ENCODE measurements around the gene SYTL2. TPM values are rescaled to one million over a fixed set of nuclear protein-coding genes. Genes with fewer than 3 reads are reported as not detected.

SYTL2 gene
- total and polyA plus RNA-seq, 9 donors, result 4.2 to 26.1 (median 8.2) TPM

DNA sequence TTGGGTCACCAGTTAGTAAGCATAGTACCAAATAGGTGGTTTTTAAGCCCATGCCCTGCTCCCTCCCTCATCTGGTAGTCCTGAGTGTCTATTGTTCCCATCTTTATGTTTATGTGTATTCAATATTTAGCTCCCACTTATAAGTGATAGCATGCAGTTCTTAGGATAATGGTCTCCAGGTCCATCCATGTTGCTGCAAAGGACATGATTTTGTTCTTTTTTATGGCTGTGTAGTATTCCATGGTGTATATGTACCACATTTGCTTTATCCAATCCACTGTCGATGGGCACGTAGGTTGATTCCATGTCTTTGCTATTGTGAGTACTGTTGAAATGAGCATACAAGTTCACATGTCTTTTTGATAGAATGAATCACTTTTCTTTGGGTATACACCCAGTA, 18.2 kb upstream of the SYTL2 start:
- Histone ChIP-seq H3K27ac (no peak overlapping the region), H3K4me1 (ENCODE audit: insufficient read depth) (peaks cover 11% of the 10 kb centered on the region), H3K4me3 (no peak overlapping the region), H3K36me3 (no peaks in the 10 kb centered on the region), H3K9me3 (no peaks in the 10 kb centered on the region), H3K27me3 (no peaks in the 10 kb centered on the region)
- WGBS, 3 donors, result 98 to 99% (median 98%) methylated on average over 2 of the region's 2 CpGs
- intact Hi-C loops (cut with DNase I), result no loop called here
- no peak for TF ChIP-seq POLR2A (IDR thresholded peaks at IDR 0.05)
- TF ChIP-seq, protein P1, sequence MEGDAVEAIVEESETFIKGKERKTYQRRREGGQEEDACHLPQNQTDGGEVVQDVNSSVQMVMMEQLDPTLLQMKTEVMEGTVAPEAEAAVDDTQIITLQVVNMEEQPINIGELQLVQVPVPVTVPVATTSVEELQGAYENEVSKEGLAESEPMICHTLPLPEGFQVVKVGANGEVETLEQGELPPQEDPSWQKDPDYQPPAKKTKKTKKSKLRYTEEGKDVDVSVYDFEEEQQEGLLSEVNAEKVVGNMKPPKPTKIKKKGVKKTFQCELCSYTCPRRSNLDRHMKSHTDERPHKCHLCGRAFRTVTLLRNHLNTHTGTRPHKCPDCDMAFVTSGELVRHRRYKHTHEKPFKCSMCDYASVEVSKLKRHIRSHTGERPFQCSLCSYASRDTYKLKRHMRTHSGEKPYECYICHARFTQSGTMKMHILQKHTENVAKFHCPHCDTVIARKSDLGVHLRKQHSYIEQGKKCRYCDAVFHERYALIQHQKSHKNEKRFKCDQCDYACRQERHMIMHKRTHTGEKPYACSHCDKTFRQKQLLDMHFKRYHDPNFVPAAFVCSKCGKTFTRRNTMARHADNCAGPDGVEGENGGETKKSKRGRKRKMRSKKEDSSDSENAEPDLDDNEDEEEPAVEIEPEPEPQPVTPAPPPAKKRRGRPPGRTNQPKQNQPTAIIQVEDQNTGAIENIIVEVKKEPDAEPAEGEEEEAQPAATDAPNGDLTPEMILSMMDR (IDR thresholded peaks at IDR 0.05), result no peak
- no peak for TF ChIP-seq EP300 (IDR thresholded peaks at IDR 0.05)
- DNase-seq, result no peak

DNA sequence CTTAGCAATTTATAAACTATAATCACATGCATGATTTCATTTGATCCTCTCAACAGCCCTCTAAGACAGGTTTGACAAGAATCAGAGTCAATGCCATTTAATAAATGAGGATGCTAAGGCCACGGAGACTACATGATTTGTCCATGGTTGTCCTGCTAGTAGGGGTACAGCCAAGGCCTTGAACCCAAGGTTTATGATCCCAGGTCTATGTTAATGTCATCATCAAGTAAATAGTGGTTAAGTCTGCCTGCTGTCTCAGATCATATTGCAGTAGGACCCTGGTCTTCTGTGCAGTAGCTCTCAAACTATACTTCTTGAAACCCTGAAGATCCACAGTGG, 17.7 kb upstream of the SYTL2 start:
- no peak for DNase-seq
- Histone ChIP-seq H3K4me1 (ENCODE audit: insufficient read depth) (peaks cover 11% of the 10 kb centered on the region), H3K36me3 (no peaks in the 10 kb centered on the region), H3K9me3 (no peaks in the 10 kb centered on the region), H3K27me3 (no peaks in the 10 kb centered on the region), H3K27ac (no peak overlapping the region), H3K4me3 (no peak overlapping the region)
- WGBS, 3 donors, result 45 to 51% (median 46%) methylated on average over 1 of the region's 1 CpG
- intact Hi-C loops (cut with DNase I), result no loop called here
- TF ChIP-seq EP300 (IDR thresholded peaks at IDR 0.05), result no peak
- TF ChIP-seq POLR2A (IDR thresholded peaks at IDR 0.05), result no peak
- TF ChIP-seq, protein P1 (IDR thresholded peaks at IDR 0.05), result no peak

DNA sequence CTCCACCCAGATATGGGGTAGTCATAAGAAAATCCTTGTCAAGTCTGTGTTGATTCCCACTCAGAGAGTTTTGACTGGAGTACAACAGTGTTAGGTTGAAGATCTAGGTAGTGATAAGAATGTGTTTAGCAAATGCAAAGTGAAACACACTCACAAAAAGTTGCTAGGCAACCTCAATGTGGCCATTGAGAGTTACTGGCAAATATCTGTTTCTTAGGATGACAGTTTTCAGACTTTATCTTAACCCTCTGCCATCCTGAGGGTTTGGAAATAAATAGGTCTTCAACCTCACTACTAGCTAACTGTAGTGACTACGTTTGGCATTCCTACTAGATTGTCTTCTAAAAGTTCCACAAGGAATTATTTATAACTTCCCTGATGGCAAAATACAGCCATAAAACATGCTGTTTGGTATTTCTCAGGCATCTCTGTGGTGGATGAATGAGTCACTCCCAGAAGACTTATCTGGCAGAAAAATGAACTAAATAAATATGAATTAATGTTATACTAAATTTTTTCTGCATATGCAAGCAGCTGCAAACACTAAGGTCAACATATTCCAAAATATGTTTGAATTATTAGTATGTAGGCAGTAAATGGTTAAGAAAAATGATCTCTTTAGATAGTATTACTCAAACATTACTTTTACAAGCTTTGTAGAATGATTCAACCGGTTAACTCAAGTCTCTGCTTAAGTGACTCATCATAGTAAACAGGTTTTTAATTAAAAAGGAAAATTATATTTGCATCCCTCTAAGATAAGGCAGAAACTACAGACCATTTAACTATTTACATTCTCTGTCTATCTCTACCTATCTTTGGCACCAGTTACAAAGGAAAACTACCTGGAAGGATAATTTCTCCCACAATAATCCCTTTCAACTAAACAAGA, 17.1 kb upstream of the SYTL2 start:
- H3K36me3 ChIP-seq, result no peaks in the 10 kb centered on the region
- TF ChIP-seq, protein P1 (IDR thresholded peaks at IDR 0.05), result no peak
- TF ChIP-seq EP300 (IDR thresholded peaks at IDR 0.05), result no peak
- no peak for TF ChIP-seq POLR2A (IDR thresholded peaks at IDR 0.05)
- H3K27ac ChIP-seq, result no peak overlapping the region
- peaks cover 11% of the 10 kb centered on the region for H3K4me1 ChIP-seq (ENCODE audit: insufficient read depth)
- H3K4me3 ChIP-seq, result no peak overlapping the region
- 1 to 5% (median 3%) methylated on average over 2 of the region's 2 CpGs for WGBS, 3 donors
- H3K9me3 ChIP-seq, result no peaks in the 10 kb centered on the region
- H3K27me3 ChIP-seq, result no peaks in the 10 kb centered on the region
- intact Hi-C loops (cut with DNase I), result no loop called here
- no peak for DNase-seq

DNA sequence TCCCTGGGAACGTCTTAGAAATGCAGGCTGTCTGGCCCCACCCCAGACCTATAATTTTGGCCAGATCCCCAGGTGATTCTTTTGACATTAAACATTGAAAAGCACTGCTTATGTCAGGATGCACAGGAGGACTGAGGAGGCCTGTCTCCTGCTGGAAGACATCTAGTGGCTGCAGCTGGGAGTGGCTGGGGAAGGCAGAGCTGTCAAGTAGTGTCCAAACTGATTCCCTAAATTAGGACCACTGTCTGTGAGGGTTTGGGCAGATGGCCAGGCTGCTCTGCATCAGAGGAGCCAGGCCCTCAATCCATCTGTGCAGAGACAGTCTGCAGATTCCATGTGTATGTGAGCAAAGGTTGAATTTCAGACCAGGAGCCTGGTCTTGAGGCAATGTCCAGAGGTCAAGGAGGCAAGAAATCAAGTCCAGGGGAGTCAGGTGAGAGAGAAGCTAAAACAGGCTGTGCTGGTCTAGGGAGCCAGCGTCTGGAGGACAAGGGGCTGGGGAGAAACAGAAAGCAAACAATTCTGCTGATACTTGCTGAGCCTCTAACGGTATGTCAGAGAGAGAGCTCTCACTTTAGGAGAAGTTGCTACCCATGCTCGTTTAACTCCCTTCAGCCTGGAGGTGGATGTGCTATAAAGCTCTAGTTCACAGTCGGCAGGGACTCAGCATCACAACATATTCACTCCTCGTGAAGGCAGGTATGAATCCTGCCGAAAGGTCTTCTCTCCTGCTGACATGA, 15.3 kb upstream of the SYTL2 start:
- intact Hi-C loops (cut with DNase I), result no loop called here
- H3K9me3 ChIP-seq, result no peaks in the 10 kb centered on the region
- no peaks in the 10 kb centered on the region for H3K36me3 ChIP-seq
- no peaks in the 10 kb centered on the region for H3K27me3 ChIP-seq
- H3K4me1 ChIP-seq (ENCODE audit: insufficient read depth), result peaks cover 11% of the 10 kb centered on the region
- no peak overlapping the region for H3K4me3 ChIP-seq
- WGBS, 3 donors, result 31 to 37% (median 35%) methylated on average over 7 of the region's 7 CpGs
- no peak overlapping the region for H3K27ac ChIP-seq
- TF ChIP-seq EP300 (IDR thresholded peaks at IDR 0.05), result no peak
- TF ChIP-seq, protein P1 (IDR thresholded peaks at IDR 0.05), result no peak
- TF ChIP-seq POLR2A (IDR thresholded peaks at IDR 0.05), result no peak
- DNase-seq, result peak in 3 of 5 donors; percentile 32 to 38 (median 34)

Data from ovary (tissue), 9 donors.